ENCODE data around the gene DNM1L. TPM values are rescaled to one million over a fixed set of nuclear protein-coding genes. Genes with fewer than 3 reads are reported as not detected.
"Not testable (repeated sequence)": the region's sequence is repeated elsewhere in the genome, so short reads cannot be mapped to it uniquely, and the experiment has no call there.

DNM1L gene
- total and polyA plus RNA-seq, 8 donors: 44.1 to 128 (median 113) TPM

DNA sequence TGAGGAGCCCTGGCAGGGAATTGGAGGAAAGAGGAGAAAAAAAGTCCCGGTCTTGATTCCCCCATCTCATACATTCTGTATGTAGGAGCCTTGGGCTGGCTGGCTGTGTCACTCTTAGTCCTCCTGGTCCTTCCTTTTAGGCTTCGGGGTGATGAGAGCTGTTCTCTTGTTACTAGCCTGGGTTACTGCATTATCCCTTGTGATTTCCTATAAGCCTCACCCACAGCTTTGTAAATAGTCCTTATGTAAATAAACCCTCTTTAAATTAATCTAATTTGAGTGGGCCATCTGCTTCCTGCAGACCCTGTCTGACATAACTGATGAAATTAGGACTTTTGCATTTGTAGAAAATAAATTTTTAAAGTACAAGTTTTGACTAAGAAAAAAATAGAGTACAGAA, 19.2 kb downstream of the DNM1L start:
- H3K36me3 ChIP-seq: peaks cover 0 to 22% of the 10 kb centered on the region in 2 donors
- DNase-seq (no peak), ATAC-seq (no peak)
- intact Hi-C loops (cut with DNase I): no loop called here
- H3K27ac ChIP-seq: no peak overlapping the region
- no peaks in the 10 kb centered on the region for H3K9me3 ChIP-seq
- H3K4me3 ChIP-seq: no peak overlapping the region
- TF ChIP-seq, protein P1, sequence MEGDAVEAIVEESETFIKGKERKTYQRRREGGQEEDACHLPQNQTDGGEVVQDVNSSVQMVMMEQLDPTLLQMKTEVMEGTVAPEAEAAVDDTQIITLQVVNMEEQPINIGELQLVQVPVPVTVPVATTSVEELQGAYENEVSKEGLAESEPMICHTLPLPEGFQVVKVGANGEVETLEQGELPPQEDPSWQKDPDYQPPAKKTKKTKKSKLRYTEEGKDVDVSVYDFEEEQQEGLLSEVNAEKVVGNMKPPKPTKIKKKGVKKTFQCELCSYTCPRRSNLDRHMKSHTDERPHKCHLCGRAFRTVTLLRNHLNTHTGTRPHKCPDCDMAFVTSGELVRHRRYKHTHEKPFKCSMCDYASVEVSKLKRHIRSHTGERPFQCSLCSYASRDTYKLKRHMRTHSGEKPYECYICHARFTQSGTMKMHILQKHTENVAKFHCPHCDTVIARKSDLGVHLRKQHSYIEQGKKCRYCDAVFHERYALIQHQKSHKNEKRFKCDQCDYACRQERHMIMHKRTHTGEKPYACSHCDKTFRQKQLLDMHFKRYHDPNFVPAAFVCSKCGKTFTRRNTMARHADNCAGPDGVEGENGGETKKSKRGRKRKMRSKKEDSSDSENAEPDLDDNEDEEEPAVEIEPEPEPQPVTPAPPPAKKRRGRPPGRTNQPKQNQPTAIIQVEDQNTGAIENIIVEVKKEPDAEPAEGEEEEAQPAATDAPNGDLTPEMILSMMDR (IDR thresholded peaks at IDR 0.05): no peak
- H3K4me1 ChIP-seq: no peaks in the 10 kb centered on the region
- no peaks in the 10 kb centered on the region for H3K27me3 ChIP-seq

DNA sequence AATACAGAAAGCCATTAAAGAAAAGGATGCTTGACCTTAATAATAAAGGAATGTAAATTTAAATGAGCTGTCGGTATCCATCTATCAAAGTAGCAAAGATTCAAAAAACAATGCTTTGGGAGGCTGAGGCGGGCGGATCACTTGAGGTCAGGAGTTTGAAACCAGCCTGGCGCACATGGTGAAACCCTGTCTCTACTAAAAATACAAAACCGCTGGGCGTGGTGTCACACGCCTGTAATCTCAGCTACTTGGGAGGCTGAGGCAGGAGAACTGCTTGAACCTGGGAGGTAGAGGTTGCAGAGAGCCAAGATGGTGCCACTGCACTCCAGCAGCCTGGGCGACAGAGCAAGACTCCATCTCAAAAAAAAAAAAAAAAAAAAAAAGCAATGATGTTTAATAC, 20.3 kb downstream of the DNM1L start:
- DNase-seq; intact Hi-C loops (cut with DNase I); H3K4me1 ChIP-seq; H3K27ac ChIP-seq; H3K27me3 ChIP-seq; ATAC-seq; H3K9me3 ChIP-seq; H3K4me3 ChIP-seq: not testable (repeated sequence)
- H3K36me3 ChIP-seq: peaks cover 0 to 24% of the 10 kb centered on the region in 2 donors

DNA sequence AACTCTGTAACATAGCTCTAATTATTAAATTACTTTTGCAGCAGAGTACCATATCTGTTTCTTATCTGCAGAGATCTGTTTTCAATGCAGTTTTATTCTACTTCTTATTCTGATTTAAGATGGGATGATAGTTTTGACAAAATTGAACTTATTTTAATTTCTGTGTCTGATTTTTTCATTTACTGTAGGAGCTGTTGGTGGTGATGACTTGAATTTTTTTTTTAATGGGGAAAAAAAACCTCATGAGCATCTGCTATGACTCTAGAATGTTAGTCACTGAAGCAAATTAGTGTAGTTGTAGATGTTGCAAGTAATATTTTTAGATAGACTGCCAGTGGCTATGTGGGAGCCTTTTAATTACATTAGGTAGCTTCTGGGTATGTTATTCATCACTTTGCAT, 23.4 kb downstream of the DNM1L start:
- H3K36me3 ChIP-seq: peaks cover 0 to 35% of the 10 kb centered on the region in 2 donors
- intact Hi-C loops (cut with DNase I): no loop called here
- no peak overlapping the region for H3K27ac ChIP-seq
- H3K4me1 ChIP-seq: no peaks in the 10 kb centered on the region
- ATAC-seq (no peak), DNase-seq (no peak)
- no peaks in the 10 kb centered on the region for H3K9me3 ChIP-seq
- H3K27me3 ChIP-seq: no peaks in the 10 kb centered on the region
- TF ChIP-seq, protein P1 (IDR thresholded peaks at IDR 0.05): no peak
- no peak overlapping the region for H3K4me3 ChIP-seq

DNA sequence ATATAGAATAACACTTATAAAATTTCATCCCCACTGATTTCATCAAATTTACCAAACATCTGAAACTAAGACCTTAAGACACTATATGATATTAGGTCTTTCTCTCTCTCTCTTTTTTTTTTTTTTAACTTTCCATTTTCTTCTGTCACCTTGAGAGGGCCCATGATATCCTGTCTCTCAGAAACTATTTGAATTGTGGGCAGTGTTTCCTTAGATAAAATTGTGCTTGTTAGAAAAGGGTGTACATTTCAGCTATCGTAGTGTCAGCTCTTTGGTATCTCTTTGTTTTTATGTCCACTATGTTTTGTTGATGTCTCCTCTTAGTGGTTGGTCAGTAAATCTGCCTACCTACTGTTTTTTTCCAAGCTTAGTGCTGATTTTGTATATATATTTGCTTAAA, 23.8 kb downstream of the DNM1L start:
- TF ChIP-seq, protein P1 (IDR thresholded peaks at IDR 0.05): no peak
- ATAC-seq: no peak
- intact Hi-C loops (cut with DNase I): no loop called here
- Histone ChIP-seq H3K4me1 (no peaks in the 10 kb centered on the region), H3K4me3 (no peak overlapping the region), H3K36me3 (peaks cover 0 to 37% of the 10 kb centered on the region in 2 donors), H3K27ac (no peak overlapping the region), H3K9me3 (no peaks in the 10 kb centered on the region), H3K27me3 (no peaks in the 10 kb centered on the region)
- DNase-seq: no peak

DNA sequence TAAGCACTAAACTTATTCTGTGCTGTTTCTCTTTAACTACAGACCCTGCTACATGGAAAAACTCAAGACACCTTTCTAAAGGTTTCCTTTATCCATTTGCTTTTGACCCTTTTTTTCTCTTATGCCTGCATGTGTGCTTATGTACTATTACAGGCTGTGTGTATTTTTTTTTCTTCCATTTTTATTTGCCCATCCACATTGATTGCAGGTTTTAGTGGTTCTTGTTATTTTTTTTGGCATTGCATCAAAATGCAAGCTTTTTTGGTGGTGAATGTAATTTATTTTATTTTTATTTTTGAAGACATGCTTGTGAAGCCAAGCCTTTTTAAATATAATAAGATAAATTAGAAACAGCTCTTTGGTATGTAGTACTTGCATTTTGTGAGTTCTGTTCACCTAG, 26.7 kb downstream of the DNM1L start:
- H3K27ac ChIP-seq: no peak overlapping the region
- ATAC-seq (no peak), DNase-seq (no peak)
- no peaks in the 10 kb centered on the region for H3K4me1 ChIP-seq
- no peaks in the 10 kb centered on the region for H3K9me3 ChIP-seq
- intact Hi-C loops (cut with DNase I): no loop called here
- peaks cover 0 to 42% of the 10 kb centered on the region in 2 donors for H3K36me3 ChIP-seq
- H3K27me3 ChIP-seq: no peaks in the 10 kb centered on the region
- TF ChIP-seq, protein P1 (IDR thresholded peaks at IDR 0.05): no peak
- H3K4me3 ChIP-seq: no peak overlapping the region

DNA sequence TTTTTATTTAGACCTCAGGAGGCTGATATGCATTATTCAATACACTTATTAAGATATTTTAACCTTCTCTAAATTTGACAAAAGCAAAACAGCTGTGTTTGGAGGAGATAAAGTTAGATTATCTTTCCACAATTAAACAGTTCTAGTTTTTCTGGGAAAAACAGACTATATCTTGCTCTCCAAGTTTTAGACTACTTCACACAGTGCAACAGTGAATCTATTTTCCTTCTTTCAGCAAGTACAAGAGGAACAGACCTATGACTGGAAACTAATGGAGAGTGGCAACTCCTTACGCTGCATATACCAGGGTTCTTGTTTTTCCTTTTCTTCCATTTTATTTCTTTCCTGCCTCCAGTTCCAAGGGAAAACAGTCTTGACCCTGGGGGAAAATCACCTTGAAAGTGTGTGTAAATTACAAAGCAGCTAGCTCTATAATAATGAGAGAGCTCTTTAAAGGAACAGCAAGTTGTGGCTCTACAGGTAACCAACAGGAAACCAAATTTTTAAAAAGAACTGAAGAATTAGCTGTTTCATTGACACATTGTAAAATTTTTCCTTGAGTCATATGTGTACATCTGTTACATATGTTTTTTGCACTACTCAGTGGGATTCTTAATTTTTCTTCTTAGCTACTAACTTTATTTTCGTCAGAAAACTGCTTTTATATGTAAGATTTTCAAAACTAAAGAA, 27.4 kb downstream of the DNM1L start:
- ATAC-seq (no peak), DNase-seq (no peak)
- TF ChIP-seq, protein P1 (IDR thresholded peaks at IDR 0.05): no peak
- Histone ChIP-seq H3K4me3 (no peak overlapping the region), H3K9me3 (no peaks in the 10 kb centered on the region), H3K27me3 (no peaks in the 10 kb centered on the region), H3K36me3 (peaks cover 0 to 45% of the 10 kb centered on the region in 2 donors), H3K27ac (no peak overlapping the region), H3K4me1 (no peaks in the 10 kb centered on the region)
- intact Hi-C loops (cut with DNase I): no loop called here

Data from left lung (tissue), 10 donors.